ENCODE results near the gene CNGB1.

Gene CNGB1

GRCh38 chr16:57976331-57976796 lies 5.4 kb upstream of the CNGB1 start:
- Histone ChIP-seq H3K27me3 (ENCODE audit: control insufficient read depth, insufficient read depth, low read length) (no peaks in the 10 kb centered on the region), H3K9me3 (ENCODE audit: control insufficient read depth, insufficient read depth, low read length) (no peaks in the 10 kb centered on the region), H3K36me3 (ENCODE audit: control insufficient read depth, insufficient read depth, low read length) (no peaks in the 10 kb centered on the region), H3K4me1 (ENCODE audit: control insufficient read depth, insufficient read depth, low read length) (no peaks in the 10 kb centered on the region), H3K4me3 (ENCODE audit: low read length) (no peak overlapping the region), H3K27ac (ENCODE audit: low read length) (no peak overlapping the region)
- no CpG with 5 or more reads among the region's 2 CpGs for WGBS (ENCODE audit: insufficient coverage, insufficient read length)
- DNase-seq (ENCODE audit: low read depth, low spot score) = no peak

GRCh38 chr16:57972306-57972705 lies 1.4 kb upstream of the CNGB1 start:
- no CpG with 5 or more reads among the region's 4 CpGs for WGBS (ENCODE audit: insufficient coverage, insufficient read length)
- DNase-seq (ENCODE audit: low read depth, low spot score) = no peak
- Histone ChIP-seq H3K36me3 (ENCODE audit: control insufficient read depth, insufficient read depth, low read length) (no peaks in the 10 kb centered on the region), H3K4me3 (ENCODE audit: low read length) (no peak overlapping the region), H3K27me3 (ENCODE audit: control insufficient read depth, insufficient read depth, low read length) (no peaks in the 10 kb centered on the region), H3K27ac (ENCODE audit: low read length) (no peak overlapping the region), H3K4me1 (ENCODE audit: control insufficient read depth, insufficient read depth, low read length) (no peaks in the 10 kb centered on the region), H3K9me3 (ENCODE audit: control insufficient read depth, insufficient read depth, low read length) (no peaks in the 10 kb centered on the region)

GRCh38 chr16:57971848-57972247 lies 920 bp upstream of the CNGB1 start:
- no peaks in the 10 kb centered on the region for H3K27me3 ChIP-seq (ENCODE audit: control insufficient read depth, insufficient read depth, low read length)
- no CpG with 5 or more reads among the region's 1 CpG for WGBS (ENCODE audit: insufficient coverage, insufficient read length)

GRCh38 chr16:57970319-57970718 lies 609 bp downstream of the CNGB1 start:
- no peak for DNase-seq (ENCODE audit: low read depth, low spot score)
- H3K4me1 ChIP-seq (ENCODE audit: control insufficient read depth, insufficient read depth, low read length) = no peaks in the 10 kb centered on the region
- no peaks in the 10 kb centered on the region for H3K36me3 ChIP-seq (ENCODE audit: control insufficient read depth, insufficient read depth, low read length)
- no peak overlapping the region for H3K27ac ChIP-seq (ENCODE audit: low read length)
- no CpG with 5 or more reads among the region's 13 CpGs for whole genome bisulfite sequencing (ENCODE audit: insufficient coverage, insufficient read length)
- no peaks in the 10 kb centered on the region for H3K27me3 ChIP-seq (ENCODE audit: control insufficient read depth, insufficient read depth, low read length)
- no peak overlapping the region for H3K4me3 ChIP-seq (ENCODE audit: low read length)
- H3K9me3 ChIP-seq (ENCODE audit: control insufficient read depth, insufficient read depth, low read length) = no peaks in the 10 kb centered on the region

More at GRCh38 chr16:57971848-57972247, 920 bp upstream of the CNGB1 start:
- no peak for DNase-seq (ENCODE audit: low read depth, low spot score)
- Histone ChIP-seq H3K9me3 (ENCODE audit: control insufficient read depth, insufficient read depth, low read length) (no peaks in the 10 kb centered on the region), H3K4me3 (ENCODE audit: low read length) (no peak overlapping the region), H3K4me1 (ENCODE audit: control insufficient read depth, insufficient read depth, low read length) (no peaks in the 10 kb centered on the region), H3K27ac (ENCODE audit: low read length) (no peak overlapping the region), H3K36me3 (ENCODE audit: control insufficient read depth, insufficient read depth, low read length) (no peaks in the 10 kb centered on the region)

- Histone ChIP-seq H3K9me3 (ENCODE audit: control insufficient read depth, insufficient read depth, low read length) (no peaks in the 10 kb centered on the region), H3K4me1 (ENCODE audit: control insufficient read depth, insufficient read depth, low read length) (no peaks in the 10 kb centered on the region), H3K36me3 (ENCODE audit: control insufficient read depth, insufficient read depth, low read length) (no peaks in the 10 kb centered on the region), H3K27ac (ENCODE audit: low read length) (no peak overlapping the region), H3K27me3 (ENCODE audit: control insufficient read depth, insufficient read depth, low read length) (no peaks in the 10 kb centered on the region), H3K4me3 (ENCODE audit: low read length) (no peak overlapping the region)
- no peak for DNase-seq (ENCODE audit: low read depth, low spot score)
- no CpG with 5 or more reads among the region's 10 CpGs for WGBS (ENCODE audit: insufficient coverage, insufficient read length)
Observed at GRCh38 chr16:57969451-57970123, 1.3 kb downstream of the CNGB1 start.

- Histone ChIP-seq H3K27ac (ENCODE audit: low read length) (no peak overlapping the region), H3K4me1 (ENCODE audit: control insufficient read depth, insufficient read depth, low read length) (no peaks in the 10 kb centered on the region), H3K27me3 (ENCODE audit: control insufficient read depth, insufficient read depth, low read length) (no peaks in the 10 kb centered on the region), H3K36me3 (ENCODE audit: control insufficient read depth, insufficient read depth, low read length) (no peaks in the 10 kb centered on the region), H3K4me3 (ENCODE audit: low read length) (no peak overlapping the region), H3K9me3 (ENCODE audit: control insufficient read depth, insufficient read depth, low read length) (no peaks in the 10 kb centered on the region)
- DNase-seq (ENCODE audit: low read depth, low spot score) = no peak
Observed at GRCh38 chr16:57967916-57968315, 3.0 kb downstream of the CNGB1 start.

- Histone ChIP-seq H3K4me1 (ENCODE audit: control insufficient read depth, insufficient read depth, low read length) (no peaks in the 10 kb centered on the region), H3K4me3 (ENCODE audit: low read length) (no peak overlapping the region), H3K27ac (ENCODE audit: low read length) (no peak overlapping the region), H3K36me3 (ENCODE audit: control insufficient read depth, insufficient read depth, low read length) (no peaks in the 10 kb centered on the region), H3K27me3 (ENCODE audit: control insufficient read depth, insufficient read depth, low read length) (no peaks in the 10 kb centered on the region), H3K9me3 (ENCODE audit: control insufficient read depth, insufficient read depth, low read length) (no peaks in the 10 kb centered on the region)
- no CpG with 5 or more reads among the region's 9 CpGs for WGBS (ENCODE audit: insufficient coverage, insufficient read length)
- no peak for DNase-seq (ENCODE audit: low read depth, low spot score)
Observed at GRCh38 chr16:57966986-57967385, 3.9 kb downstream of the CNGB1 start.

GRCh38 chr16:57966204-57966771 lies 4.6 kb downstream of the CNGB1 start:
- no peaks in the 10 kb centered on the region for H3K9me3 ChIP-seq (ENCODE audit: control insufficient read depth, insufficient read depth, low read length)
- no peak overlapping the region for H3K27ac ChIP-seq (ENCODE audit: low read length)
- no peak overlapping the region for H3K4me3 ChIP-seq (ENCODE audit: low read length)
- no peaks in the 10 kb centered on the region for H3K27me3 ChIP-seq (ENCODE audit: control insufficient read depth, insufficient read depth, low read length)
- H3K4me1 ChIP-seq (ENCODE audit: control insufficient read depth, insufficient read depth, low read length) = no peaks in the 10 kb centered on the region
- WGBS (ENCODE audit: insufficient coverage, insufficient read length) = no CpG with 5 or more reads among the region's 4 CpGs
- H3K36me3 ChIP-seq (ENCODE audit: control insufficient read depth, insufficient read depth, low read length) = no peaks in the 10 kb centered on the region
- DNase-seq (ENCODE audit: low read depth, low spot score) = no peak

GRCh38 chr16:57964157-57964700 lies 6.7 kb downstream of the CNGB1 start:
- Histone ChIP-seq H3K4me3 (ENCODE audit: low read length) (no peak overlapping the region), H3K4me1 (ENCODE audit: control insufficient read depth, insufficient read depth, low read length) (no peaks in the 10 kb centered on the region), H3K36me3 (ENCODE audit: control insufficient read depth, insufficient read depth, low read length) (no peaks in the 10 kb centered on the region), H3K9me3 (ENCODE audit: control insufficient read depth, insufficient read depth, low read length) (no peaks in the 10 kb centered on the region), H3K27ac (ENCODE audit: low read length) (no peak overlapping the region), H3K27me3 (ENCODE audit: control insufficient read depth, insufficient read depth, low read length) (no peaks in the 10 kb centered on the region)
- no peak for DNase-seq (ENCODE audit: low read depth, low spot score)
- WGBS (ENCODE audit: insufficient coverage, insufficient read length) = no CpG with 5 or more reads among the region's 10 CpGs

- Histone ChIP-seq H3K4me1 (ENCODE audit: control insufficient read depth, insufficient read depth, low read length) (peaks cover 1% of the 10 kb centered on the region; the same call in 1 of the 2 replicates), H3K27me3 (ENCODE audit: control insufficient read depth, insufficient read depth, low read length) (no peaks in the 10 kb centered on the region), H3K27ac (ENCODE audit: low read length) (no peak overlapping the region), H3K9me3 (ENCODE audit: control insufficient read depth, insufficient read depth, low read length) (no peaks in the 10 kb centered on the region), H3K36me3 (ENCODE audit: control insufficient read depth, insufficient read depth, low read length) (no peaks in the 10 kb centered on the region), H3K4me3 (ENCODE audit: low read length) (no peak overlapping the region)
- no CpG with 5 or more reads among the region's 9 CpGs for WGBS (ENCODE audit: insufficient coverage, insufficient read length)
- no peak for DNase-seq (ENCODE audit: low read depth, low spot score)
Observed at GRCh38 chr16:57962756-57963155, 8.2 kb downstream of the CNGB1 start.

GRCh38 chr16:57962046-57962445 lies 8.9 kb downstream of the CNGB1 start:
- DNase-seq (ENCODE audit: low read depth, low spot score) = no peak
- no peak overlapping the region for H3K4me3 ChIP-seq (ENCODE audit: low read length)
- H3K9me3 ChIP-seq (ENCODE audit: control insufficient read depth, insufficient read depth, low read length) = no peaks in the 10 kb centered on the region
- peaks cover 1% of the 10 kb centered on the region; the same call in 1 of the 2 replicates for H3K4me1 ChIP-seq (ENCODE audit: control insufficient read depth, insufficient read depth, low read length)
- H3K36me3 ChIP-seq (ENCODE audit: control insufficient read depth, insufficient read depth, low read length) = no peaks in the 10 kb centered on the region
- H3K27ac ChIP-seq (ENCODE audit: low read length) = no peak overlapping the region
- no peaks in the 10 kb centered on the region for H3K27me3 ChIP-seq (ENCODE audit: control insufficient read depth, insufficient read depth, low read length)
- WGBS (ENCODE audit: insufficient coverage, insufficient read length) = no CpG with 5 or more reads among the region's 5 CpGs

All from iPS DF 6.9 (cell line).